Suprapubic skin (tissue), 4 donors: ENCODE measurements around the gene AP3D1. TPM values are rescaled to one million over a fixed set of nuclear protein-coding genes. Genes with fewer than 3 reads are reported as not detected.

ENCODE experiments used
- DNase-seq, 2 donors: peaks; one replicate each; pipeline ENCODE4 v3.0.0-alpha.2; 2019; ENCODE audit warnings: low spot score in 2 of 2
- H3K27ac ChIP-seq: fragments of 200-600 bp; sonication (generic); one replicate; pipeline ENCODE4 v1.5.1; 2019
- H3K27me3 ChIP-seq: fragments of 200-600 bp; sonication (generic); one replicate; pipeline ENCODE4 v1.5.1; 2019
- H3K36me3 ChIP-seq: fragments of 200-600 bp; sonication (generic); one replicate; pipeline ENCODE4 v1.5.1; 2019
- H3K4me1 ChIP-seq: fragments of 200-600 bp; sonication (generic); one replicate; pipeline ENCODE4 v1.5.1; 2019
- H3K4me3 ChIP-seq: fragments of 200-600 bp; sonication (generic); one replicate; pipeline ENCODE4 v1.5.1; 2019; ENCODE audit warnings: mild to moderate bottlenecking
- H3K9me3 ChIP-seq: fragments of 200-600 bp; sonication (generic); one replicate; pipeline ENCODE4 v1.5.1; 2019
- EP300 ChIP-seq: sonication (generic); formaldehyde crosslinking; IDR thresholded peaks from one replicate; pipeline ENCODE4 v1.6.1; 2017; ENCODE audit warnings: antibody characterized with exemption
- POLR2A ChIP-seq, 2 donors: fragments of 450-650 bp; IDR thresholded peaks; one replicate each; pipeline ENCODE4 v1.6.1; 2017; ENCODE audit warnings: antibody characterized with exemption in 2 of 2, mild to moderate bottlenecking in 2 of 2, moderate library complexity in 2 of 2
- POLR2AphosphoS5 ChIP-seq, 3 donors: sonication (generic); formaldehyde crosslinking; IDR thresholded peaks; one replicate each; pipeline ENCODE4 v1.6.1; 2017; ENCODE audit warnings: antibody characterized with exemption in 3 of 3
- WGBS: methylation state at CpG from one replicate; pipeline ENCODE4 v1.1.5; 2018; 5-methylcytosine and 5-hydroxymethylcytosine counted together
- total RNA-seq, 4 donors: library from RNA; depleted of rRNA; stranded (reverse); fragments of >200 nt; gene quantifications; one replicate each; pipeline ENCODE4 v1.1.0, GENCODE V29; 2016
- TF ChIP-seq, protein P1 (sequence below), 2 donors: fragments of 200-600 bp in 1 of 2; fragments of 450-650 bp in 1 of 2; sonication (generic) in 1 of 2; IDR thresholded peaks; one replicate each; pipeline ENCODE4 v1.5.1; 2016 to 2019; ENCODE audit warnings: antibody characterized with exemption in 2 of 2, mild to moderate bottlenecking in 1 of 2, moderate library complexity in 1 of 2

AP3D1 gene
- total RNA-seq, 4 donors from 2014 or later = 65.4 to 99.4 (median 85.4) TPM

DNA sequence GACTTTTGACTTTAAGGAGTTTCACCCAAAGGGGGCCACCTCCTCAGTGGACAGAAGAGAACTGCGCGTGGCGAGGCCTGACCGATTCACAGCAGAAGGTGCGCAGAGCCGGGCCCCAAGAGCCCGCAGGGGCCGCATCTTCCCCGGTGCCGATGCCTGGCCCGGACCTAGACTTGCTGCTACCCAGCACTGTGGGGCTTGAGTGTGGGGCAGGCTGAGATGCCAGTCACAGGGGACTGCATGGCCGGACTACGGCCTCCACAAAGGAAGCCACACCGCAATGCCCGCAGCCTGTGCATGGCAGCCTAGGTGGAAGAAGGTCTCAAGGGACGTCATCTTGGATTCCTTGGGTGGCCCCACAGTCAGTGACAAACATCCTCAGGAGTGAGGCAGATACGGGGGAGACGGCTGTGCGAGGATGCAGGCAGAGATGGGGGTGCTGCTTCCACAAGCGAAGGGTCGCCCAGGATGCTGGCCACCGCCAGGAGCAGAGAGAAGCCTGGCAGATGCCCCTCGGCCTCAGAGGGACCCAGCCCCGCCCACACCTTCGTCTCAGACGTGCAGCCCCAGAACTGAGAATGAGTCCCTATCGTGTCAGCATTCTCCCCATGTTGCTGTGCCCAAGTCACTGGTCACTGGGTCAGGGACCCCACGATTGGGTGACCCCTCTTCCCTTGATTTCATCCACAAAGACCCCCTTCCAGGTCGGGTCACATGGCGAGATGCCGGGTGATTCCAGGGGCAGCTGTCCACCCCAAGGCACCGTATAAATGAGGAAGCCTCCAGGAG, 72.1 kb downstream of the AP3D1 start:
- no peak overlapping the region for H3K27ac ChIP-seq
- no peak for TF ChIP-seq EP300
- no peak for TF ChIP-seq POLR2A (IDR thresholded peaks at IDR 0.05)
- no peak for TF ChIP-seq POLR2AphosphoS5 (IDR thresholded peaks at IDR 0.05)
- TF ChIP-seq, protein P1, sequence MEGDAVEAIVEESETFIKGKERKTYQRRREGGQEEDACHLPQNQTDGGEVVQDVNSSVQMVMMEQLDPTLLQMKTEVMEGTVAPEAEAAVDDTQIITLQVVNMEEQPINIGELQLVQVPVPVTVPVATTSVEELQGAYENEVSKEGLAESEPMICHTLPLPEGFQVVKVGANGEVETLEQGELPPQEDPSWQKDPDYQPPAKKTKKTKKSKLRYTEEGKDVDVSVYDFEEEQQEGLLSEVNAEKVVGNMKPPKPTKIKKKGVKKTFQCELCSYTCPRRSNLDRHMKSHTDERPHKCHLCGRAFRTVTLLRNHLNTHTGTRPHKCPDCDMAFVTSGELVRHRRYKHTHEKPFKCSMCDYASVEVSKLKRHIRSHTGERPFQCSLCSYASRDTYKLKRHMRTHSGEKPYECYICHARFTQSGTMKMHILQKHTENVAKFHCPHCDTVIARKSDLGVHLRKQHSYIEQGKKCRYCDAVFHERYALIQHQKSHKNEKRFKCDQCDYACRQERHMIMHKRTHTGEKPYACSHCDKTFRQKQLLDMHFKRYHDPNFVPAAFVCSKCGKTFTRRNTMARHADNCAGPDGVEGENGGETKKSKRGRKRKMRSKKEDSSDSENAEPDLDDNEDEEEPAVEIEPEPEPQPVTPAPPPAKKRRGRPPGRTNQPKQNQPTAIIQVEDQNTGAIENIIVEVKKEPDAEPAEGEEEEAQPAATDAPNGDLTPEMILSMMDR (IDR thresholded peaks at IDR 0.05) = no peak
- DNase-seq = no peak
- 96% methylated on average over 19 of the region's 32 CpGs for WGBS
- H3K9me3 ChIP-seq = no peaks in the 10 kb centered on the region
- peaks cover 41% of the 10 kb centered on the region for H3K4me1 ChIP-seq
- no peak overlapping the region for H3K4me3 ChIP-seq
- H3K27me3 ChIP-seq = no peaks in the 10 kb centered on the region
- peaks cover 73% of the 10 kb centered on the region for H3K36me3 ChIP-seq

DNA sequence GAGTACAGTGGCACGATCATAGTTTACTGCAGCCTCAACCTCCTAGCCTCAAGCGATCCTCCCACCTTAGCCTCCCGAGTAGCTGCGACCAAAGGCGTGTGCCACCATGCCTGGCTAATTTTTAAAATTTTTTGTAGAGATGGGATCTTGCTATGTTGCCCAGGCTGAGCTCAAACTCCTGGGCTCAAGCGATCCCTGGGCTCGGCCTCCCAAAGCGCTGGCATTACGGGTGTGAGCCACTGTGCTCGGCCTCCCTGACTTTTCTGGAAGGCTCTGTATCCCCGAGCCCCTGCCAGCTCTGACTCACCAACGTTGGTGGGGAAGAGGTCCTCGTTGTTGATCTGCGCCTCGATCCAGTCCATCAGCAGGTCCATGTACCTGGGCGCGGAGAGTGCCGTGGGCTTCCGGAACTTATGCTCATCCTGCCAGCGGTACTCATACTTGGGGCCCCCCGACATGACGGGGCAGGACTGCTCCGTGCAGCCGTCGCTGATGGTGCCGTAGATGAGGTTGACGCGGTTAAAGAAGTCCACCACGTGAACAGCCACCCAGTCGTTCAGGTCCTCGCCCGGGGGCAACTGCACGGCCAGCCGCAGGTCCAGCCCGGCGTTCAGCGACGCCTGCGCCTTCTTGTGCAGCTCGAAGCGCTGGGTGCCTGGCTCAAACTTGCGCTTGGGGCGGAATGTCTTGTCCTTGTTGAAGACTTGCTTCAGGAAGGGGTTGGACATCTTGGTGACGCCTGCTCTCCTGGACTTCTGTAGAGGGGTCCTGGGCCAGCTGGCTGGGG, 73.3 kb downstream of the AP3D1 start:
- TF ChIP-seq POLR2AphosphoS5 (IDR thresholded peaks at IDR 0.05) (no peak), POLR2A (IDR thresholded peaks at IDR 0.05) (no peak), EP300 (no peak)
- TF ChIP-seq, protein P1 (IDR thresholded peaks at IDR 0.05) = no peak
- peaks cover 29% of the 10 kb centered on the region for H3K4me1 ChIP-seq
- H3K4me3 ChIP-seq = no peak overlapping the region
- WGBS = 89% methylated on average over 20 of the region's 44 CpGs
- H3K27ac ChIP-seq = no peak overlapping the region
- no peaks in the 10 kb centered on the region for H3K9me3 ChIP-seq
- H3K36me3 ChIP-seq = peaks cover 69% of the 10 kb centered on the region
- H3K27me3 ChIP-seq = no peaks in the 10 kb centered on the region
- DNase-seq = no peak

DNA sequence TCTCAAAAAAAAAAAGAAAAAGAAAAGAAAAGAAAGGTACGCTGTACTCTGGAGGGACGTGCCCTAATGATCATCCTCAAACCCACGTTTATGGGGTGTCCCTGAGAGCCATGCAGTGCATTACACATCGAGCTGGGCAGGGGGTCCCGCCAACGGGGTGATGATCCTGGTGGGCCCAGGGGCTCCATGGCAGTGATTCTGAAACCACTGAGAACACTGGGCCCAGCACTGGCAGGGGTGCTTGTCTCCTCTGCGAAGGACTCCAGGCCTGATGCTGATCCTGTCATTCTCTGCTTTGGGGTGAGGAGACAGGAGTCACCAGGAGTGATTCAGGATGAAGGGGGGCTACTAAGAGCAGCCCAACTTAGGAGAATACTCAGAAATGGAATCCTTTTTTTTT, 74.0 kb downstream of the AP3D1 start:
- Histone ChIP-seq H3K36me3 (peaks cover 70% of the 10 kb centered on the region), H3K4me3 (no peak overlapping the region), H3K27me3 (no peaks in the 10 kb centered on the region), H3K9me3 (no peaks in the 10 kb centered on the region), H3K4me1 (peaks cover 24% of the 10 kb centered on the region), H3K27ac (no peak overlapping the region)
- 95% methylated on average over 7 of the region's 7 CpGs for WGBS
- DNase-seq = no peak
- TF ChIP-seq POLR2AphosphoS5 (IDR thresholded peaks at IDR 0.05) (no peak), POLR2A (IDR thresholded peaks at IDR 0.05) (no peak), EP300 (no peak)
- TF ChIP-seq, protein P1 (IDR thresholded peaks at IDR 0.05) = no peak

DNA sequence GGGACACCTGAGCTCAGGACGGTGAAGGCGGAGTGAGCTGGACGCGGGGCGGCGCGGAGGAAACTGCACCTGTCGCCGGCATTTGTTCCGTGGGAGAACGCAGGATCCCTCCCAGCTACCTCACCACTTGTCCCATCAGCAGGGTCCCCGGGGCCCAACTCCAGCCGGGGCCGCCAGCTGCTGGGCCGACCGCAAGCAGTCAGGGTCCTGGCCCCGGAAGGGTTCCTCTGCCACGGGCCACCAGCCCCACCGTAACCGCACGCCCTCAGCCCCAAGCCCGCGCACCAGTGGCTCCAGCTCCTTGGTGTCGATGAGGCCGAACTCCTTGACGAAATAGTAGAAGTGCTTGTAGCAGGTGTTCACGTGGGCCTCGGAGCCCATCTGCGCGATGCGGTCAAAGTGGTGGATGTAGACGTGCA, 74.8 kb downstream of the AP3D1 start:
- Histone ChIP-seq H3K27me3 (no peaks in the 10 kb centered on the region), H3K36me3 (peaks cover 78% of the 10 kb centered on the region), H3K9me3 (no peaks in the 10 kb centered on the region), H3K4me1 (peaks cover 16% of the 10 kb centered on the region), H3K27ac (no peak overlapping the region), H3K4me3 (no peak overlapping the region)
- WGBS = 98% methylated on average over 22 of the region's 32 CpGs
- TF ChIP-seq POLR2AphosphoS5 (IDR thresholded peaks at IDR 0.05) (no peak), EP300 (no peak), POLR2A (IDR thresholded peaks at IDR 0.05) (no peak)
- TF ChIP-seq, protein P1 (IDR thresholded peaks at IDR 0.05) = no peak
- no peak for DNase-seq
